GM19463 (cell line): ENCODE measurements around the gene ACE2.

ENCODE experiments used
- ATAC-seq: cut with Tn5 transposase; IDR thresholded peaks from one replicate; pipeline ENCODE4 v1.9.1; 2021; ENCODE audit warnings: mild to moderate bottlenecking, moderate library complexity; ENCODE audit not compliant: unreplicated experiment

The ACE2 gene

DNA sequence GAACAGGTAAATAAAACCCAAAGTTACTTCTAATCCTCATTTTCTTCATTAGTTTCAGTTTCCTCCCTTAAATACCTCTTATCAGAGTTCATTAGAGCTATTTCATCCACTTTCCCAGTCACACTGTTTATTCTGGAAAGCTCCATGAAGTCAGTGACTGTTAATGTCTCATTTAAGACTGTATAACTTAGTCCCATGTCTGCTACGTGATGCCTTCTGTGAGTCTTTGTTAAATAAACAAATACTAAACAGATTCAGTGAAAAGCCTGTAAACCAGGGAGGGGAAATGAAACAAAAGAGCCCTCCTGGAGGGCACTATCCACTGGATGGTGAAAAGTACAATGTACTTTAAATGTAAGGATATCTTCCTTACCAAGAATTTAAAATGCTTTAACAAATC lies 24.7 kb downstream of the ACE2 start:
- no peak for ATAC-seq

DNA sequence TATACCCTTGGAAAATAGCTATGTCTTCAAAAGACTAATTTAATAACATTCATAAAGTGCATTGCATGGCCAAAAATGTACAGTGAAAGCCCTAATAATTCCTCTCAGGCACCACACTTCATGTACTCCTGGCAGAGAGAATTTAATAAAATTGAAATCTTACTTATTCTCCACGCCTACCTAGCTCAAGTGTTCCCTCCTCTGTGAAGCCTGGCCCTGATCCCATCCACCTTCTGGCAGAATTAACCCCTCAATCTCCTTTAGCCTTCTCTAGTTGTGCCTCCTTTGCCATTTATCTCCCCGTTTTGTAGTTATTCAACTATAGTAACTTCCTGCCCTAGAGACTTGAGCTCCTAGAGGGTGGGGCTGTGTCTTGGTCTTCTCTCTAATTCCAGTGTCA lies 26.7 kb downstream of the ACE2 start:
- no peak for ATAC-seq

DNA sequence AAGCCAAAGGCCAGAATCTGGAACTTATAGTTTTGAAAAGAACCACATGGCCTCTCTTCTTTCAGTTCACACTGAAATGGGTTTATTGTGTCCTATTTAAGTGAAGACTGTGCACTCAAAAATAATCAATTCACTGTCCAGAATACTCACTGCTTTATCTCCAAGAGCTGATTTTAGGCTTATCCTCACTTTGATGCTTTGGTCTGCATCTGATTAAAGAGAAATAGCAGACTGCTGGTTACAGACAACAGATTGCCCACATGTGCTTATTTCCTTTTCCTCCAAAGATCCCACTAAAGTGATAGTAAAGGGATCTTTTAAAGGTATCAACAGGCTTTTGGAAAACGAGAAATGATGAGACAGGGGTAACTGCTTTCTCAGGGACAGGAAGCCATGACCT lies 30.6 kb downstream of the ACE2 start:
- no peak for ATAC-seq

DNA sequence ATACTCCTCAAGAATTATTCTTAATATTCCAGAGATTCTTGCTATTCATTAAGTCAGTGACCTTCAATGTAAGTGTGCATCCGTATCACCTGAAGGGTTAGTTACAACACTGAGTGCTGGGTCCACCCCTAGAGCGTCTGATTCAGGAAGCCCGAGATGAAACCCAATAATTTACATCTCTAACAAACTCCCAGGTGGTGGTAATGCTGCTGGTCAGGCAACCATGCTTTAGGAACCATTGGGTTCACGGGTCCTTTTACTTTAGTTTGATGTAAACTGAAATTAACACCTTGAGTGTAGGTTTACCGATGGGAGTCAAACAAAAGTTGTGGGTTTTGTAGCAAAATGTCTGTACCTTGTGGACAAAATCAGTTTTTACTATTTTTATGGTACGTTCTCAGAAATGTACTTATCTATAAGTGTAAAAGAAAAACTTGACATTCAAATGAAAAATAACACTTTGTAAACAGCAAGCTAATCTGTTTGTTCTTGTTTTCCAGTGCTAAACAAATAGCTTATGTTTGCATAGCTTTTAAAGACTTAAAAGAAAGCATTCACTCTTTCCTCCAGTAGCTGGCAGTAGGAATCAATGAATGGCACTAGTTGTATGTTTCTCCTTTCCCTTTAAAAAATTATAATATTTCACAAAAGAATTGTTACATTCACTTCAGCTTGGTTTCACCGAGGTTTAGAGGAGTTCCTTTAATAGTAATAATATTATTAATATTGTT lies 32.7 kb downstream of the ACE2 start:
- no peak for ATAC-seq

DNA sequence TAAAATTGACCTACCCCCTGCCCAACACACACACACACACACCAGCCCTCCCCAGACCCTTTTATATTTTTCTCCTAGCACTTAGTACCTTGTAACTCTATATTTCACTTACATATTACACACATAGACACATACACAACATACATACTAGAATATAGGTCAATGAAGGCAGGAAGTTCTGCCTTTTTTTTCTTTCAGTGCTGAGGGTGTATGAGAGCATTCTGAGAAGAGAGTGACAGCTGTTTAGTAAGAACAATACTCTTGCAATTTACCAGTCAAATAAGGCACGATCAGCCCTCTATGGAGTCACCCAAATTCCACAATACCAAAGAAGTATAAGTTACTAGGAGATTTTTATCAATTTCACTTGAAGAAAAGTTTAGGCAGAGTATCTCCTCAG lies 33.5 kb downstream of the ACE2 start:
- no peak for ATAC-seq

DNA sequence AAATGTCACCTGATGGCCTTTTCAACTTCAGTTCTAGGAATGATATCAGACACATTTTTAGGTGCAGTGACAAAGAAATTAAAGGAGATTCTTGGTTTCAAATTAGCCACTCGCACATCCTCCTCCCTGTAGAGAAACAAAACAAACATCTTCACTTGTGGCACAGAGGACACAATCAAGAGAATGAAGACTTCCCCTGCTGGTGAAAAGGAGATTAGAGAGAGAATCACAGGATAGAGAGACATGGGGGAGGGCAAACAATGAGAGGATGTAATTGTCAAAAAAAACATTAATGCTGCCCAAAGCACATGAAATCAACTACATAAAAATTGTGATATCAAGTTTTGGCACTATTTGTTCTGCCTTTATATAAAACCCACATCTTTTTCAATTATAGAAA lies 34.5 kb downstream of the ACE2 start:
- no peak for ATAC-seq

DNA sequence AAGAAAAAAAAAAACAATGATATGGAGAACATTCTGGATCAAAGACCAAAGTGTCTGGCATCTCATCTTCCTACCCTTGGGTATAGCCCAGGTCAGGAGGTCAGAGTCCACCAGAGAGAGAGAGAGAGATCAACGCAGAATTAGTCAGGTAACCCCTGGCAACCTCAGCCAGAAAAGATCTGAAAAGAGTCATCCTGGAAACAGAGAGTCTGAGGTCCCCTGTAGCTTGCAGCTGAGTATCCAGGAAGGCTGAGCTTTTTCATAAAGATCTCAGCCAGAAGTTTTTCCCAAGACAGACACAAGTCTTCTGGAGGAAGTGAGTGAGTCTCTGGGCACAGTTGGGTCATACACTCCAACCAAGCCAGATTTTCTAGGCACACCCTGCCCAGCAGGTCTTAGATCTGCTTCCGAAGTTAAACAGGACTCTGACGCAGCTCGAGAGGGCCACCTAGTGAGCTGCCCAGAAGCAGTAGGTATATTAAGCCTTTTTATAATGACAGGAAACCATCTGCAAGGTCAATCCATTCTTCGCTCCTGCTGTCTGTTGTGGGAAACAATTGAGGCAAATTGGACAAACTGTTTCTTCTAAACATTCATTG lies 35.7 kb downstream of the ACE2 start:
- peak; percentile 70 for ATAC-seq

DNA sequence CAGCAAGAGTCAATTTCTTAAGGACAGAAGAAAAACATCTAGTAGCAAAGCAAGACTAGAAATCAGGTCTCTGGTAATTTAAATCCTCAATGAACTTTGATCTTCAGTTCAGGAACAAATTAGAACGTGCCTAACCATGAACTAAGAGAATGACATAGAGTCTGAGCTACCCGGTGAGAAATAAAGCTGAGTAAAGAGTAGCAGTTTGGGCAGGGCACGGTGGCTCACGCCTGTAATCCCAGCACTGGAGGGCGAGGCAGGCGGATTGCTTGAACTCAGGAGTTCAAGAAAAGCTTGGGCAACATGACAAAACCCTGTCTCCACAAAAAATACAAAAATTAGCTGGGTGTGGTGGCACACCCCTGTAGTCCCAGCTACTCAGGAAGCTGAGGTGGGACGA lies 37.7 kb downstream of the ACE2 start:
- no peak for ATAC-seq

DNA sequence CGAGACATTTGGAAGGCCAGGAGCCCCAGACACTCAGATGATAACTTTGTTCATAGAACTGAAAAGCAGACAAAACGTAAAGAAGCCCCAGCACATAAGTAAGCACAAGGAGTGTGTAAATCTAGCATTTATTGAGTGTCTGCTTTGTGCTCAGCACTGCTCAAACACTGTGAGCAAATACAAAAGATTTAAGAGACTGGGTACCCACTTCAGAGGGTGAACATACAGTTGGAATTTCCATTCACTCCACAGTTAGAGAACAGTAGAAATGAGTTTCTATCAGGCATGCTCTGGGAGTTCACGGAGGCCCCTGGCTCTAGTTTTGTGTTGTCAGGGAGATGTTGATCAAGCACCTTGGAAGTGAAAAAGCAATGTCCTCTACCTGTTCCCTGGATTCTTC lies 39.8 kb downstream of the ACE2 start:
- no peak for ATAC-seq

DNA sequence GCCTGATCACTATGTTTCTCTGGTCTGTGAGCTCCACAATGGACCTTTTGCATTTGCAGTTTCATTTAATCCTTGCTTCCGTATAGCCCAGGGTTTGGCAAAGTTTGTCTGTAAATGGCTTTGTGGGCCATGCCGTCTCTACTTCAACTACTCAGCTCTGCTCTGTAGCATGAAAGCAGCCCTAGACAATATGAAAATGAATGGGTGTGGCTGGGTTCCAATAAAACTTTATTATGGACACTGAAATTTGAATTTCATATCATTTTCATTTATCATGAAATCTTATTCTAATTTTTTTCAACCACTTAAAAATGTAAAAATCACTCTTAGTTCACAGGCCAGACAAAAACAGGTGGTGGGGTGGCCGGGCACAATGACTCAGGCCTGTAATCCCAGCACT lies 41.5 kb downstream of the ACE2 start:
- ATAC-seq = no peak

DNA sequence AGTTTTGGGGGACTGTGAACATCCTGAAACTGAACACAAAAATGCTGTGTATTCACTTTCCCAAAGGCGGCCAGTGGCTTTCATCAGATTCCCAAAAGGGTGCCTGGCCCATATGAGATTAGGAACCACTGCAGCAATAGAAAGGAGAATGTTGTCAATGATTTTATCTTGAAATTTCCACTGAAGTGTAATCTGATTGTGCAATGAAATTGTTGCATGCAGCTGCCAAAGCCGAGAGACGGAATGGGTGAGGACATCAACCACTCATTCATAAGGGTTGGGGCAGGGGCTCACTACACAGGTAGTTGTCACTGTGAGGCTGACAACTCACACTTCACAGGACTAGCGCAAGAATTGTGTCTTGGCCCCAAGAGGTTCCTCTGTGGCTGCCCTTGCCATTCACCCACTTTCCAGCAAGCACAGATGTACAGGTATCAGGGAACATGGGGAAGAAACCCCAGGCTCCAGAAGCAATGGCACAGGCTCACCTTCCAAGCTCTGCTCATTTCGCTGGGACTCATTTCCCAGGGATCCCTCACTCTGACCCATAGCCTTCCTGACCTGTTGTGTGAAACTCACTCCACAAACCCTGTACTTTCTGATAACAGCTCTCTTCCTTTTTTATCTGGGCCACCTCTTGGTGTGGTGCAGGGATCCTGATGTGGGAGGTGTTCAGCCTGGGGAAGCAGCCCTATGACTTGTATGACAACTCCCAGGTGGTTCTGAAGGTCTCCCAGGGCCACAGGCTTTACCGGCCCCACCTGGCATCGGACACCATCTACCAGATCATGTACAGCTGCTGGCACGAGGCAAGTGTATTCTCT lies 51.4 kb downstream of the ACE2 start:
- ATAC-seq = no peak

DNA sequence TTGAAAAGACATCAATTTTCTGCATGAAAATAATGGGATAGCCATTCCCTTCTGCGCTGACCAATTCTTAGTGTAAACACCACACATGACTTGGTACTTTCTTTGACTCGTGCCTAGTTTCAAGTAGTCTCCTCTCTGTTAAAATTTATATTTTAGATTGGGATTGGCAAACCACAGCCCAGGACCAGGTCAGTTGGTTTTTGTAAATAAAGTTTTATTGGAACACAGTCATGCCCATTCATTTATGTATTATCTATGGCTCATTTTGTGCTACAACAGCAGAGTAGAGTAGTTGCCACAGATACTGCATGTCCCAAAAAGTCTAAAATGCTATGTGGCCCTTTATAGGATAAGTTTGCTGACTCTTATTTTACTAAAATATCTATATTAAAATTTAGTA lies 53.4 kb downstream of the ACE2 start:
- ATAC-seq = no peak

DNA sequence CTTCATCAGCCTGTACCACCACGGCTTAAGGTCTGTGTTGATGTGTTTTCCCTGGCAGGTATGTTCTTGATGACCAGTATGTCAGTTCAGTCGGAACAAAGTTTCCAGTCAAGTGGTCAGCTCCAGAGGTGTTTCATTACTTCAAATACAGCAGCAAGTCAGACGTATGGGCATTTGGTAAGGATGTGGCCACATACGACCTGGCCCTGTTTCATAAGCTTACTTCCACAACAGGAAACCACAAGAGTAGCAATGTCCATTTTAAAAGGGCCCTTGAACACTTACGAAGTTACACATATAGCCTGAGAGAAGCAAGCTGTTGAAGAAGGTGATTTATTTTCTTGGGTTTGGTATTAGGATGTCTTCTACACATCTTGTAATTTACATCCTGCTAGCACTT lies 54.0 kb downstream of the ACE2 start:
- ATAC-seq = no peak

DNA sequence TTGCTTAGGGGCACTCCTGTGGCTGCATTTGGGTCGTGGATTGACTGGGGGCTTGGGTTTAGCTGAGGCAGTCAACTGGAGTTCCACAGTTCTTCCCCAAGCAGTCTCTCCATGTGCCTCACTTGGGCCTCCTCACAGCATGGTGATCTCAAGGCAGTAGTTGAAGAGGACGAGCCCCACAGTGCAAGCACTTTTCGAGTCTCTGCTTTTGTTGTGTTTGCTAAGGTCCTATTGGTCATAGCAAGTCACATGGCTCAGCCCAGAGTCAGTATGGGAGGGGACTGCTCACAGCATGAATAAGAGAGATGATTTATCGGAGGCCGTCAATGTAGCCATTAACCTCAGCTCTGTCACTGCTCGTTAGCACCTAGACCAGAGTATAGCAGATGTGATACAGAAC lies 70.4 kb downstream of the ACE2 start:
- ATAC-seq = no peak

DNA sequence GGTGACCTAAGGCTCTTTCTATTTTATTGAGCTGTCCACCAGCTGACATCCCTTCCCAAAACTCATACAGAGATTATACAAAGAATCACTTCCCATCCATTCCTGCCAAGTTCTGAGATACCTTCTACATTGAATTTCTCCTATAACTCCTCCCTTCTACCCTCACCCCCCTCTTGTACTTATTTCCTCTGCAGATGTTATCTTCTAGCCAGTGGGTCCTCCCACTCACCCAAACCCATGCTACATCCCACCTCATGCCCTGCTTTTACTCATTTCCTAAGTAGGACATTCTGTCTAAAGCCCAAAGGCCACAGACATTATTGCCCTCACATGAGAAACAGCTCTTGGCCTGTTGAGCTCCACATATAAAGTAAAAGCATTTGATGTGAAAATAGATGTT lies 71.6 kb downstream of the ACE2 start:
- ATAC-seq = no peak

DNA sequence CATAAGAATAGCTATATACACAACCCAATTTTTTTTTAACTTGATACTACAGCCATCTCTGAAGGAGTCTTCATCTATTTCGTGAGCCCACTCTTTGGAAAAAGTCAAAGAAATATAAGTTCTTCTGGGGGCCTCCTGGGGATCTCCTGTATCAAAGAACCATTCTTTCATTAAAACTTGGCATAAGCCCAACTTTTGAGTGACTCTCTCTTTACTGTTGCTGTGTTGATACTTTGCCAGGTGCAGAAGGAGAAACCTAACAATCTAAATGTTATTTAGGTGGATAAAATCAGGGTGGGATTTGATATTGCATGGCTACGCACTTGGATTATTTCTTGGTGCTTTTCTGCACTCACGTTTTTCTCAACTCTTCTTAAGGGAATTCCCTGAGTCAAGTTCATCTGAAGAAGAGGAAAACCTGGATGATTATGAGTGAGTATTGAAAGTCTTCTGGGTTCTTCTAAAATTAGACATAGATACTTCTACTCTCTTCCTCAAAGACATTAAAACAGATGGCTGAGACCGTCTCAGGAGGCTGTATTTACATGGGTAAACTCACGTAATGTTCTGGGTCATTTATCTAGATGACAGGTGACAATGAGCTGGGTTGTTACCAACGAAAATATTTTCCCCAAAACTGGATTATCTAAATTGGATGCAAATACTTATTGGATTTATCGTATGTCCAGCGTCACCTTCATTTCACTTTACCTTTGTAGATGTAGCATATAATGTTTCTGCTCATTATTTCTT lies 74.9 kb downstream of the ACE2 start:
- no peak for ATAC-seq

DNA sequence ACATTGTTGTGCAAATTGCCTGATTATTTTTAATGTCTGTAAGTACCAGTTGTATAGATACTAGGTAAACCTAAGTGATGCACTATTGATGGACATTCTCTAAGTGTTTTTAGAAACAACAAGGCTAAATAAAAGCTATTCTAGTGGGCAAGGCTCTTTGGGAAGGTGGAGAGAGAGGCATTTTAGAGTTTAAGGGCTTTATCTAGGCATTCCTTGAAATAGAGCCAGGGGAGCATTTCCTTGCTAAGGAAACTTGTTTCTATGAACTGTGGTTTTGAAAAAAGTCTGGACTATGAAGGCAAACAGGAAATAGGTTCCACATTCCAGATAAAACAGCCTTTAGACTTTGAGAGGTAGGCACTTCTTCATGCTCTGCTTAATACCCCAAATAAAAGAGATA lies 76.3 kb downstream of the ACE2 start:
- ATAC-seq = no peak

DNA sequence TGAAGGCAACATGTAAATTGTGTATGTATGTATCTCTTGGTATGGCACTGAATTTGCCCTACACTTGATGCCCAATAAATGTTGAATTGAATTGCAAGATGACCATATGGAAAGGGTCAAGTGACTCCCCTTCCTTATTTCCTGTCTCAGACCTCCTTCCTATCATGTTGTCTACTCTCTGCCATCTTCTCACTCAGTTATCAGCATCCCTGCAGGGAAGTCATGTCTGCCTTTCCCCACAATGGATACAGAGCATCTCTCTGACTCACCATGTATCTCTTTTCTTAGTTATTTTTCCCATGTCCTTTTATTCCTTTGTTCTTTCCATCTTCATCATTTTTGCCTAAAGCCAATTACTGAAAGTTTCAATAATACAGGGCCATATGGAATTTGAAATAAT lies 77.7 kb downstream of the ACE2 start:
- ATAC-seq = no peak

DNA sequence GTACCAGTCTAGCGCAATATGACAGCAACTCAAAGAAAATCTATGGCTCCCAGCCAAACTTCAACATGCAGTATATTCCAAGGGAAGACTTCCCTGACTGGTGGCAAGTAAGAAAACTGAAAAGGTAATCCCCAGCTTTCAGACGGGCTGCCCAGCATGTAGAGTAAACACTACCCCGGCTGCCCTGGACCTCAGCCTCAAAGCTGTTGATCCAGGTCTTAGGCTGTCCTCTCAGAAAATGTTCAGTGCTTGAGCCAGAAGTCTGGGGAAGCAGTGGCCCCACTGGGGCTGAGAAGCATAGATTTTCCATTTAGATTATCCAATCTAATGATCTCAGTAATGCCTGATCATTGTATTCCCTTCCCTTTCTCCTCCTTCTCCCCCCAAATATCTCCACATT lies 78.3 kb downstream of the ACE2 start:
- ATAC-seq = no peak

DNA sequence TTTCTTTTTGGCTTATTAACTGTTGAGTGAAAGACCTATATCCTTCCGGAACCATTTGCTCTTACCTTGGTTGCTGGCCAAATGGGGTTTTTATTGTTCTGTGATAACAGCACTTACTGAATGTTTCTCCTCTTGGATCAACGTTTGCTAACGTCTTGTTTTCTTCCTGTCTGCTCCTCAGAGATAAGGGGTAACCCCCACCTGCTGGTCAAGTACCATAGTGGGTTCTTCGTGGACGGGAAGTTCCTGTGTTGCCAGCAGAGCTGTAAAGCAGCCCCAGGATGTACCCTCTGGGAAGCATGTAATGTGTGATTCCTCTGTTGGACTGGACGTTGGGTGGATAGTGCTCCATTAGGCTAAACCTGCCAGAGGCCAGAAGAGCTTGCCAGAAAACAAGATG lies 84.8 kb downstream of the ACE2 start:
- ATAC-seq = no peak

DNA sequence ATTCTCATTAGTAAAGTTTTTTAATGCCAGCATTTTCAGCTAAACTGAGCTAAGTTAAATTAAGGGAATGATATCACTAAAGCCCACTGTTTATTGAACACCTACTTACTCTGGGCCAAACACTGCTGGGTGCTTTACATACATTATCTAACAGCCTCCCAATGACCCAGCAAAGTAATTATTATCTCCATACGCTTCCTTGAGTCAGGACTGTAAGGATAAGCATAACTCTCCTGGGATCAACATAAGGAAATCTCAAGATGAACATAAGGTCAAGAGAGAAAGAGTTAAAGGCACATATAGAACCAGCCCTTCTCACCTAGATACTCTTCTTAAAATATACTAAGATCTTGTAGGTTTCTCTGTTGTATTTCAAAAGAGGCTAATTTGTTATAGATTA lies 86.5 kb downstream of the ACE2 start:
- no peak for ATAC-seq
